ENCODE results near the gene CDC14A. TPM values are rescaled to one million over a fixed set of nuclear protein-coding genes. Genes with fewer than 3 reads are reported as not detected.

CDC14A gene
- total and polyA plus RNA-seq, 12 donors: 1.4 to 4.0 (median 3.1) TPM

DNA sequence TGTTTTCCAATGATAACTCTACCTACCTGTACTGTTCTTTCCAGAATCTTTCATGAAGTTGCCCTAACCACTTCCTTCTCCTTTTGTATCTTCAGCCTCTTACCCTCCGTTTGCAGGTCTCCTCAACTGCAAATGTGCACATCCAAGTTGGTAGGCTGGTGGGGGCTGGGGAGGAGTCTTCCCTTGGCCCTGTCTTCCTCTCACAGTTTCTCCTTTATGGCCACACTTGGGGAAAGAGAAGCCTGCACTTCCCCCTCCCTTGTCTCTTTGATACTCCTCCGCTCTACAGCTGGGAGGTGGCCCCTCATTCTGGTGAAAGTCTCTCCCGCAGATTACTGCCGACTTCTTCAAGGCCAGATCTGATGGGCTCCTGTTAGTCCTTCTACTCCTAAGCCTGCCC is 158.8 kb downstream of the CDC14A start:
- intact Hi-C loops (cut with DNase I): no loop called here
- Histone ChIP-seq H3K4me3 (no peak overlapping the region), H3K9me3 (no peaks in the 10 kb centered on the region), H3K27ac (no peak overlapping the region), H3K4me1 (peaks cover 0 to 21% (median 0%) of the 10 kb centered on the region in 9 donors), H3K27me3 (no peaks in the 10 kb centered on the region), H3K36me3 (peaks cover 0 to 58% (median 0%) of the 10 kb centered on the region in 9 donors)
- DNase-seq (no peak), ATAC-seq (peak in 2 of 8 donors; percentile 15 to 24)
- TF ChIP-seq, protein P1, sequence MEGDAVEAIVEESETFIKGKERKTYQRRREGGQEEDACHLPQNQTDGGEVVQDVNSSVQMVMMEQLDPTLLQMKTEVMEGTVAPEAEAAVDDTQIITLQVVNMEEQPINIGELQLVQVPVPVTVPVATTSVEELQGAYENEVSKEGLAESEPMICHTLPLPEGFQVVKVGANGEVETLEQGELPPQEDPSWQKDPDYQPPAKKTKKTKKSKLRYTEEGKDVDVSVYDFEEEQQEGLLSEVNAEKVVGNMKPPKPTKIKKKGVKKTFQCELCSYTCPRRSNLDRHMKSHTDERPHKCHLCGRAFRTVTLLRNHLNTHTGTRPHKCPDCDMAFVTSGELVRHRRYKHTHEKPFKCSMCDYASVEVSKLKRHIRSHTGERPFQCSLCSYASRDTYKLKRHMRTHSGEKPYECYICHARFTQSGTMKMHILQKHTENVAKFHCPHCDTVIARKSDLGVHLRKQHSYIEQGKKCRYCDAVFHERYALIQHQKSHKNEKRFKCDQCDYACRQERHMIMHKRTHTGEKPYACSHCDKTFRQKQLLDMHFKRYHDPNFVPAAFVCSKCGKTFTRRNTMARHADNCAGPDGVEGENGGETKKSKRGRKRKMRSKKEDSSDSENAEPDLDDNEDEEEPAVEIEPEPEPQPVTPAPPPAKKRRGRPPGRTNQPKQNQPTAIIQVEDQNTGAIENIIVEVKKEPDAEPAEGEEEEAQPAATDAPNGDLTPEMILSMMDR (IDR thresholded peaks at IDR 0.05): no peak
- WGBS, 2 donors: 85 to 91% methylated on average over 4 of the region's 4 CpGs

DNA sequence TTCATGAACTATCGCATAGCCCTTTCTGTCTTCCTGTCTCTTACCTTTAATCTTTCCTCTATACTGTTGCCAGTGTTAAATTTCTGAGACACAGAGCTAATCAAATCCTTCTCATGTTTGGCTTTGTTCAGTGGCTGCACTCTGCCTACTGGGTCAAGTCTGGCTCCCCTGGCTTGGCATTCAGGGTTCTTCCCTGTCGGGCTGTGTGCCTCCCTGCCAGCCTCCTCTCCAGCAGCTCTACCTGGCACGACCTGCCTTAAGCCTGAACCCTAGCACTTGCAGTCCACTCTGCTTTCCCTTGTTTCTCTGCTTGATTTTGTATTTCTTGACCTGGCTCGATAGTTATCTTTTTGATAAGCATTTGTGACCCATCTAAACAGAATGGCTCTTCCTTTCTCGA is 159.5 kb downstream of the CDC14A start:
- Histone ChIP-seq H3K27me3 (no peaks in the 10 kb centered on the region), H3K4me1 (peaks cover 0 to 21% (median 0%) of the 10 kb centered on the region in 9 donors), H3K9me3 (no peaks in the 10 kb centered on the region), H3K27ac (no peak overlapping the region), H3K4me3 (no peak overlapping the region), H3K36me3 (peaks cover 0 to 55% (median 0%) of the 10 kb centered on the region in 9 donors)
- TF ChIP-seq, protein P1 (IDR thresholded peaks at IDR 0.05): no peak
- intact Hi-C loops (cut with DNase I): no loop called here
- no peak for DNase-seq
- WGBS, 2 donors: 88 to 89% methylated on average over 5 of the region's 5 CpGs
- no peak for ATAC-seq

DNA sequence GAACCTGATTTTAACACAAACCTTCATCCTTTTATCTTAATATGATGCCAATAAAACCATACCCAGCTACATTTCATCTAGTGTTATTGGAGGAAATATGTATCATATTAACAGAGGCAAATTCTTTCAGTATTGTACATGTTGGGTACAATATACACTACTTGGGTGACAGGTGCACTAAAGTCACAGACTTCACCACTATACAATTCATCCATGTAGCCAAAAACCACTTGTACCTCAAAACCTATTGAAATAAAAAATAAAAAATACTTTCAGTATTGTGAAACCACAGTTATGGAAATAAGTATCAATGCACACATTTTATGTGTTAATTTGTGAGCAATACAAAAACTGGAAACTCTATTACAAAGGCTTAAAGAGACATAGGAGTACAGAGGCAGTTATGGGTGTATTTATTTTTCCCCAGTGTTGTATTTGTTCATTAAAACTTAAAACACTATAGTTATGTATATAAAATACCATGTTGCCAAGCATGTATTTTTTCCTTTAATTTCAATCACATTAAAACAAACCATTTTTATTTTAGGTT is 160.6 kb downstream of the CDC14A start:
- TF ChIP-seq, protein P1 (IDR thresholded peaks at IDR 0.05): no peak
- ATAC-seq: no peak
- intact Hi-C loops (cut with DNase I): no loop called here

DNA sequence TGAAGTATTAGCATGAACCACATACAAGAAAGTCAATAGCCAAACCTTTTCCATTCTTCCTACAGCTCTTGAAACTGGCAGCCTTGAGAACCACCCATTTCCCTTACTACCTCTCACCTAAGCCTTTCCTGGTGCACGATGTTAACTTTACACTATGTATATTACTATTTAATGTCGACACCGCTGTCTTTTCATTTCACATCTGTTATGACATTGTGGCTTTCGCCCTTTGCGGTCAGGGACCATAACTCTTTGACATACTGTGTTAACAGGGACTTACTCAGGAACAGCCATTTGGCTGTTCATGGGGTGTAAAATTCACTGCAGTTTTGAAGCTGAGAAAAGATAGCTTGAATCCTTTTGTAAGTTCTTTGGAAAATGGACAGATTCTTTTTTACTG is 164.6 kb downstream of the CDC14A start:
- intact Hi-C loops (cut with DNase I): loop anchor here in 1 of 10 donors (2.0 kb wide), 1 partner anchor 24 kb away; no protein-coding TSS in a partner anchor
- Histone ChIP-seq H3K27ac (no peak overlapping the region), H3K4me3 (no peak overlapping the region), H3K36me3 (peaks cover 0 to 35% (median 0%) of the 10 kb centered on the region in 9 donors), H3K9me3 (no peaks in the 10 kb centered on the region), H3K4me1 (peaks cover 0 to 4% (median 0%) of the 10 kb centered on the region in 9 donors), H3K27me3 (no peaks in the 10 kb centered on the region)
- ATAC-seq: no peak
- no peak for DNase-seq
- WGBS, 2 donors: 86 to 88% methylated on average over 5 of the region's 5 CpGs
- TF ChIP-seq, protein P1 (IDR thresholded peaks at IDR 0.05): no peak

More for the DNA sequence above, 160.6 kb downstream of the CDC14A start:
- Histone ChIP-seq H3K4me3 (no peak overlapping the region), H3K9me3 (no peaks in the 10 kb centered on the region), H3K36me3 (peaks cover 0 to 45% (median 0%) of the 10 kb centered on the region in 9 donors), H3K27ac (no peak overlapping the region), H3K27me3 (no peaks in the 10 kb centered on the region), H3K4me1 (peaks cover 0 to 21% (median 0%) of the 10 kb centered on the region in 9 donors)
- no peak for DNase-seq

All from heart right ventricle (tissue), 16 donors.